Ammon's horn (tissue), 1 donor: Measurements from ENCODE around the gene GABRG3.
"Not testable (repeated sequence)": the region's sequence is repeated elsewhere in the genome, so short reads cannot be mapped to it uniquely, and the experiment has no call there.

Source experiments
- DNase-seq: peaks from one replicate; pipeline ENCODE4 v3.0.0-alpha.2; 2016; ENCODE audit warnings: low spot score

Gene GABRG3

DNA sequence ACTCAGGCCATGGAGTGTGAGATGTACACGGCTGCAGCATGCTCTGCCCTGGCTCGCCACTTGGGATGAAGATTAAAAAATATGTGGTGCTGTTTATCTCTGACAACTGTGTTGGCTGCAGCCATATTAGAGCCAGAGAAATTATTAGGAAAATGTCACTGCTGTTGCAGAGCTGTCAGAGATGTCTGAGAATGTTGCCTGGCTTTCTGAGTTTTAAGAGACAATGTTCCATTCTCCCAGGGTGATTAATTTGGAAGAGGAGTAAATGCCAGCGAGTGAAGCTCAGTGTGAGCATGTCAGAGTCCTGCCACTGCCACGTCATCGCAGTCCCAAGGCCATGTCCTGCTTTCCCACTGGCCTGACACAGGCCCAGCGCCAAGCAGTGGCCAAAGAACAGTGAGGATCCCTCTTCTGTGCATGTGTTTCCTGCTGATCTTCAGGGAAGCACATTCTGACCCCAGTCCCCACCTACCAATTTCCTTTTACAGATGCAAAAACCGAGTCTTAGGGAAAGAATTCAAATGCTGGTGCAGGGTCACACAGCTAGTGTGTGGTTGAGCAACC lies 370.9 kb downstream of the GABRG3 start:
- no peak for DNase-seq

DNA sequence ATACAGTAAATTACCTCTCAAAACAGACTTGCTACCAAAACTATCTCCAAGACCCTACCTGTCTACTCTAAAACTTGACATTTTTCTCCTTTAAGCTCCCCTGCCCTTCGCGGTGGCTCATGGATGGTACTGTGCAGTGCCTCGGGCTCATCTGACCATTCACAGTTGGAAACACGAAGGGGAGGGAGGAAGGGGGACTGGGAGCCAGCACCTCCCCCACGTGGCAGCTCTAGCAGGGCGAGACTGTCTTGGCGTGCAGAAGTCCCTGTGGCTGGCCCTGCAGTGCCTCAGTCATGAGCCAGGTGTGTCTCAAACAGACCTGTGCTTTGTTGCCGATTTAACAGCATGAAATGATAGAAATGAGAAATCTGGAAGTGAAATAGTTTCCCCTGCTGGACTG lies 372.0 kb downstream of the GABRG3 start:
- DNase-seq = no peak

DNA sequence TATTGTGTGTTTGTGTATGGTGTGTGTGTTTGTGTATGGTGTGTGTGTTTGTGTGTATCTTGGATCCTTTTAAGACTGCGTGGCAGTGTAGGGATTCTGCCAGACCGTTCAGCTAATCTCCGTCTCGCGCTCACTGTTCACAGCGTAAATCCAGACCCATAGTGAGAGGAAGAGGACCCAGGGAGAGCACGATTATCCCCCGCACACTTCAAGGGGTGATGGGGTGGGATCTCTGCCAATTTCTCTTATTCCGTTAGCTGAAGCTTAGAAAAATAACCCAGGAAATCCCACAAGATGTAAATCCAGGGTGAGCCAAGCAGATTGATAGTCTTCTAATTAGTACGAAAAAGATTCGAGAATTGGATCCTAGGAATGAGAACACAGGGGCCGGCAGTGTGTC lies 381.2 kb downstream of the GABRG3 start:
- no peak for DNase-seq

DNA sequence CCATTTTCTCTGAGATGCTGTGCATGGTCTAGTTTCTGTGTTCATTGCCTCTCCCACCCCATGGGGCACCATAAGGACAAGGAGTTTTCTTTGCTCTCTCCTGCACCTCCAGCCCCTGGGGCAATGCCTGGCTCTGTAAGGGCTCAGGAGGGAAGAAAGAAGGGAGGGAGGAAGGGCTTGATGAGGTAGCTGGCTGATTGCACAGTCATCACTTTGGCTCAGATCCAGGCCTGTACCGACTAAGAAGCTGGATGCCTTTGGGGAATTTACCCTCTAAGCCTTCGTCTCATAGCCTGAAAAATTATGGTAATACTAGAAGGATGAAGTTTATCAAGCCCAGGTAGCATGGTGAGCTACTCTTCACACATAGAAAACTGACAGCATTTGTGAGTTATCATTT lies 382.9 kb downstream of the GABRG3 start:
- no peak for DNase-seq

GRCh38 chr15:27358751-27359434 lies 387.9 kb downstream of the GABRG3 start:
- peak; percentile 36 for DNase-seq

GRCh38 chr15:27359586-27359985 lies 388.6 kb downstream of the GABRG3 start:
- DNase-seq = no peak

GRCh38 chr15:27360316-27360715 lies 389.3 kb downstream of the GABRG3 start:
- DNase-seq = no peak

DNA sequence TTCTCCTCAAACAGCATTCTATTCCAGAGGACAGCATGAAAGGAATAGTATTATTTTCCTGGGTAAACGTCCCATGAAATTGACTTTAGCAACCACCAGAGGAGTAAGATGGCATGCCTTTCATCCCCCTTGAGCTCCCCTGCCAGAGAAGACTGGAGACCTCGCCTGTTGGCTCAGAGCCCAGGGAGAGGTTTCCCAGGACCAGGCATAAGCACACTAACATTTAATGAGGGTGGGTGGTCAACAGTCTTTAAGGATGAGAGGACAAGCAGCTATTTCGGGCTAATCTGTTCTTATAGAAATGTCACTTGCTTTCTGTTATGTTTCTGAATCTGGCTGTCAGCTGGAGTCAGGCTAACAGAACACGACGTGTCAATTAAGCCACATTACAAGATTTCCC lies 390.5 kb downstream of the GABRG3 start:
- DNase-seq = no peak

DNA sequence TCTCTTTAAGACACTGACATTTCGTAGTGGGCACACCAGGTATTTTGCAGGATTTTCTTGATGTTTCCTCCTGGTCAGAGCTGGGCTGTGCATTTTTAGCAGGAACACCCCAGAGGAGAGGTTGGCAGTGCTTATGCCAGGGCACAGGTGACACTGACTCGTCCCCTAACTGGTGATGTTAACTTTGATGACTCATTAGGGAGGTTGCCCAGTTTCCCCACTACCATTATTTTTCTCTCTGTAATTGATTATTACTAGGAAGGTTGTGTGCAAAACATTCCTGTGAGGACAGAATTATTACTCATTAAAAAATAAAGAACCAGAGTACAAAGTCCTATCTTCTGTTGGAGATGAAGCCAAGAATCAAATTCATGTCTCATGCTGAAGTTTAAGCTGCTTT lies 394.5 kb downstream of the GABRG3 start:
- DNase-seq = no peak

- DNase-seq = not testable (repeated sequence)
Measured at GRCh38 chr15:27377391-27377790, 406.4 kb downstream of the GABRG3 start.

DNA sequence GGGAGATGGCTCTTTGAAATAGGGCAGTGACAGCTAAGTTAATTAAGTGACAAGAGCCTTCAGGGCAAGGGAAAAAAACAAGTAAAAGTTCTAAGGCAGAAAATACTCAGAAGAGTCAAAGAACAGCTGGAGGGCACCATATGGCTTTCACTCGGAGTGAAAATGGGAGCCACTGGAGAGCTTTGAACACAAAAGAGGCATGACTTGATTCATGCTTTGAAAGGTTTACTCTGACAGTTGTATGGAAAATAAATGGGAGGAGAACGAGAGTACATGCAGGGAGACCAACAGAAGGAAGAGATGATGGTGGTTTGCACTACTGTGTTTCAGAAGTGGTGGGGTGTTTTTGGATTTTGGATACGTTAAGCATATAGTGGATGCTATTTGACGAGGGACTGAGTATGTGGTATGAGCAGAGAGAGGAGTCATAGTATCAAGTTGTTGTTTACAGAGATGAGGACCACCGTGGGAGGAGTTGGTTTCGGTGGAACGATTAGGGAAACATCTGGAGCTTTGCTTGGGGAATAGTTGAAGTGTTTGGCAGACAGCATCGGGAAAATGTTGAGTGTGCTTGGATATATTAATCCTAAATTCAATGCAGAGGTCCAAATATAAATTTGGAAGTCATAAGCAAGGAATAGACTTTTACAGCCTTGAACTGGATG lies 411.5 kb downstream of the GABRG3 start:
- no peak for DNase-seq

GRCh38 chr15:27383726-27384125 lies 412.7 kb downstream of the GABRG3 start:
- DNase-seq = no peak

DNA sequence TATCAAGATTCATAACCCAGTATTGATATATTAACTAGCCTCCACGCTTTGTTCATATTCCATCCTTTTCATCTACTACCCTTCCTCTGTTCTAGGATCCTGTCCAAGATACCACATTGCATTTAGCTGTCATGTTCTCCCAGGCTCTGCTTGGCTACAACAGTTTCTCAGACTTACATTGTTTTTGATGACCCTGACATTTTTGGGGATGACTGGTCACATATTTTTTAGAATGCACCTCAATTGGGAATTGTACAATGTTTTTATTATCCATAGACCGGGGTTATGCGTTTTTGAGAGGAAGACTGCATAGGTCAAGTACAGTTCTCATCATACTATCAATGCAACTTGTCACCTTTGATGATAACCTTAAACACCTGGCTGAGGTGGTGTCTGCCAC lies 421.2 kb downstream of the GABRG3 start:
- DNase-seq = no peak

GRCh38 chr15:27396521-27396920 lies 425.5 kb downstream of the GABRG3 start:
- DNase-seq = no peak

DNA sequence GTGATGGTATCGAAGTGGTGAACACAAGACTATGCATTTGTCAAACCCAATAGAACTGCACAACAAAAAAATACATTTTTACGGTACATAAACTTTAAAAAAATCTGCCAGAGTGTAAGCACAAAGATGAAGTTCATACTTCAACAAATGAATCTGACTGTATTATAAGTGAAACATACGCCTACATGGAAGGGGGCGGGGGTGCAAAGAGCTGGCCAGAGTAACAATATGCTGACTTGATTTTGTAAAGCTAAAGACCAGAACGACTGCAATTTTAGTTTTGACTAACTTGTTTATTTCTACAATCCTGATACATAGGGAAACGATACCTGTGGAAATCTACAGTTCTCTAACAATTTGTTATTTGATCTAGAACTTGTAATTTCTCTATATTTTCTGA lies 426.0 kb downstream of the GABRG3 start:
- DNase-seq = no peak

DNA sequence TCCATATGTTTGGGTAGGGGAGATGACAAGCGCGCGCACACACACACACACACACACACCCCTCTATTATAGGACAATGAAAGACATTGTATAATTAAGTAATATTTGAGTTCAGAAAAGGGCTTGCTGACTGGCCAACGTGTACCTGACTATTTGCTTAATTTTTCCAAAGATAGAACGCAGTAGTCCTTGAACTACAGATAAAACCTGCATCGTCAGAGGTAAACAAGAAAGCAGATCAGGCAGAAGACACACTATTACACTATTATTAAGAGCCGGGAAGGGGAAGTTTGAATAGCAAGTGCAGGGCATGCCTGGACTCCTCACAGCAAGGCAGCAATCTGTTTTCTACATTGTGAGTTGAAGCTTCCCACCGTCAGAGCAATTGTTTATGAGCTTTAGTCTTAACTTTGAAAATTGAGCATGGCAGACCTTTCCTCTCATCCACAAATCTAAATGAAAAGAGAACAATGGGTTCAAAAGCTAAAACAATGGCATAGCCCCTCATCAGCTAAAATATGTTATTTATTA lies 427.7 kb downstream of the GABRG3 start:
- DNase-seq = no peak

GRCh38 chr15:27399241-27399640 lies 428.3 kb downstream of the GABRG3 start:
- no peak for DNase-seq

- DNase-seq = no peak
Measured at GRCh38 chr15:27401471-27401870, 430.5 kb downstream of the GABRG3 start.

- DNase-seq = no peak
Measured at GRCh38 chr15:27408428-27408827, 437.4 kb downstream of the GABRG3 start.

GRCh38 chr15:27410996-27411605 lies 440.1 kb downstream of the GABRG3 start:
- no peak for DNase-seq

DNA sequence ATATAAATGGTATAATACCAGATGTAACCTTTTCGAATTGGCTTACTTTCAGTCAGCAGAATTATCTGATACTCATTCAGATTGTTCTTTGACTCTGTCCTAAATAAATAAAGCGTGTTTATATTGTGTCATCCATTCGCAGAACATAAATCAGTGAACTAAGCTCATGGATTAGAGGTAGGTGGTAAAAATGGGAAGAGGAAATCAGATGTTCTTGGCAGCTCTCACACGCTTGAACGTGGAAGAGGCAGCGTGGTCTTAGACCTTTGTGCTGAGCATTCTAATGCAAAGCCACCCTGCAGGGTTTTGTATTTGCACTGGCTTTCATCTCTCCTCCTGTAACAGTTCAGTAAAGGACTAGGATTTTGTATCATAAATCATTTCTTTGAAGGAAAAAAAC lies 441.4 kb downstream of the GABRG3 start:
- no peak for DNase-seq

DNA sequence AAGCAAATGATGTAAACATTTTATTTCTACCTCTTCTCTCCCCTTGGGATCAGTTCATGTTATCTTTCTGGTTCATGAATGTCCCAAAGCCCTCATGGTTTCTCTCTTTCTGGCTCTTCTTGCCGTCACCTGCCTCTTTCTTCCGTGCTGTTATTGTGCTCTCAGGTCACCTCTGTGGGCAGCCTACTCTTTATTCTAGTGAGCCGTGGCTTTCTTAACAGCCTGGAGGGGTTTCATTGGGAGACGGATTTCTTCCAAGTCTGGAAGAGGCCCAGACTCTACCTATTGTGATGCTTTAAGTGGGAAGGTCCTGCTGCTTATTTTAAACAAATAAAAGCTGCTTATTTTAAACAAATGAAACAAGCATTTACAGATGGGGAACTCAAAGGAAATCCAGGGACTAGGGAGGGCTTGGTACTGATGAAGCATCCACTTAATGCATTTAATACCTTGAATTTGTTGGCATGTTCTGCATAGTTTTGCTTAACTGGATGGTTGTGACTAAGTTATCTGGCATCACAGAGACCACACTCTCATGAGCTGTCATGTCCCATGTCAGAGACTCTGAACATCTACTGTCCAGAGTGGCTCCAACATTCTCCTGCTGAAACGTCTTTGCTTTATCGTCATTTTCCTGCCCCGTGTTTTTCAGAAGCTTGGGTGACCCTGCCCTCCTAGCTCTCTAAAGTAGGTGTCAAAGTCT lies 443.3 kb downstream of the GABRG3 start:
- DNase-seq = no peak
